K562 (cell line): ENCODE results near the gene TMEM117. TPM values are rescaled to one million over a fixed set of nuclear protein-coding genes. Genes with fewer than 3 reads are reported as not detected.

Experiments
- EP300 ChIP-seq: IDR thresholded peaks from 2 replicates; pipeline ENCODE4 v1.6.1; 2012; ENCODE audit warnings: low read length, improper control_type of control experiment
- POLR2G ChIP-seq: fragments of 200-400 bp; formaldehyde crosslinking; IDR thresholded peaks from 2 replicates; pipeline ENCODE4 v1.6.1; 2017; ENCODE audit warnings: low read depth, mild to moderate bottlenecking, antibody characterized with exemption, low read length, moderate library complexity
- polyA plus RNA-seq, 8 experiments: library from polyadenylated mRNA; depleted of rRNA in 4 of 8; stranded (reverse) in 5 of 8; unstranded in 3 of 8; fragments of >200 nt; fragmentation: Nextera tagmentation in 2 of 8; fragmentation: Illumina TruSeq in 1 of 8; extraction: Ambion mirVana in 2 of 8; extraction: Trizol in 1 of 8; gene quantifications; 2 replicates each; pipeline versions ENCODE4 v1.2.1 to v1.2.3, GENCODE V29; 2011 to 2014; ENCODE audit warnings: inconsistent platforms in 1 of 8, missing spikeins in 1 of 8
- total RNA-seq, 7 experiments: library from RNA; depleted of rRNA in 6 of 7; stranded (reverse); fragments of >200 nt in 6 of 7; fragmentation: Illumina TruSeq in 2 of 7; extraction: Trizol in 2 of 7; gene quantifications; 2 replicates each; pipeline versions ENCODE4 v1.2.1 to v1.2.3, GENCODE V29; 2011 to 2021; ENCODE audit warnings: low replicate concordance in 1 of 7
- TF ChIP-seq, protein P1 (sequence below), 2 experiments: fragments of 450-650 bp; formaldehyde crosslinking in 1 of 2; IDR thresholded peaks; 2 replicates each; pipeline versions ENCODE4 v1.4.0 to v1.6.1; 2014 to 2020; ENCODE audit warnings: mild to moderate bottlenecking in 2 of 2, borderline replicate concordance in 1 of 2, low read depth in 1 of 2

TMEM117 gene
- total and polyA plus RNA-seq, 9 of the 15 experiments (the other 6 are each of a cell fraction or from before 2014, with no cell fraction given) = 0.31 to 2.8 (median 1.0) TPM

DNA sequence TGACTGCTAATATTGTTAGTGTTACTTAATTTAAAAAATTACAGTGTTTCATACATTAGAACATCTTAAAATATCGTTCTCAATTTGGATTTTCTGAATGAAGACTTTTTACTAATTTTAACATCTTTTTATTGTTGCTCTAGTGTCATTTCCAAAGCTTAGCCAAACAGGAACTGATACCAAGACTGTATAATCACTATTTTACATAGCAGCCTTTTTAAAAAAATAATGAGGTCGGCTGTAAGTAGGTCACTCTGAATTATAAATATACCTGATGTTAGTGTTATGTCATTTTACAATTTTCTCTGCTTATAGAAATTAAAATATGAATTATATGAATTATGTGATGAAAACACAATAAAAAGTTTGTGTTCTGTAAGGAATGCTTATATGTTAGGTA lies 321.5 kb downstream of the TMEM117 start (continued):
- TF ChIP-seq, protein P1, sequence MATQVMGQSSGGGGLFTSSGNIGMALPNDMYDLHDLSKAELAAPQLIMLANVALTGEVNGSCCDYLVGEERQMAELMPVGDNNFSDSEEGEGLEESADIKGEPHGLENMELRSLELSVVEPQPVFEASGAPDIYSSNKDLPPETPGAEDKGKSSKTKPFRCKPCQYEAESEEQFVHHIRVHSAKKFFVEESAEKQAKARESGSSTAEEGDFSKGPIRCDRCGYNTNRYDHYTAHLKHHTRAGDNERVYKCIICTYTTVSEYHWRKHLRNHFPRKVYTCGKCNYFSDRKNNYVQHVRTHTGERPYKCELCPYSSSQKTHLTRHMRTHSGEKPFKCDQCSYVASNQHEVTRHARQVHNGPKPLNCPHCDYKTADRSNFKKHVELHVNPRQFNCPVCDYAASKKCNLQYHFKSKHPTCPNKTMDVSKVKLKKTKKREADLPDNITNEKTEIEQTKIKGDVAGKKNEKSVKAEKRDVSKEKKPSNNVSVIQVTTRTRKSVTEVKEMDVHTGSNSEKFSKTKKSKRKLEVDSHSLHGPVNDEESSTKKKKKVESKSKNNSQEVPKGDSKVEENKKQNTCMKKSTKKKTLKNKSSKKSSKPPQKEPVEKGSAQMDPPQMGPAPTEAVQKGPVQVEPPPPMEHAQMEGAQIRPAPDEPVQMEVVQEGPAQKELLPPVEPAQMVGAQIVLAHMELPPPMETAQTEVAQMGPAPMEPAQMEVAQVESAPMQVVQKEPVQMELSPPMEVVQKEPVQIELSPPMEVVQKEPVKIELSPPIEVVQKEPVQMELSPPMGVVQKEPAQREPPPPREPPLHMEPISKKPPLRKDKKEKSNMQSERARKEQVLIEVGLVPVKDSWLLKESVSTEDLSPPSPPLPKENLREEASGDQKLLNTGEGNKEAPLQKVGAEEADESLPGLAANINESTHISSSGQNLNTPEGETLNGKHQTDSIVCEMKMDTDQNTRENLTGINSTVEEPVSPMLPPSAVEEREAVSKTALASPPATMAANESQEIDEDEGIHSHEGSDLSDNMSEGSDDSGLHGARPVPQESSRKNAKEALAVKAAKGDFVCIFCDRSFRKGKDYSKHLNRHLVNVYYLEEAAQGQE (IDR thresholded peaks at IDR 0.05; ENCODE audit: borderline replicate concordance) = no peak
- TF ChIP-seq, protein P1 (CRISPR knock-in tag; IDR thresholded peaks at IDR 0.05; ENCODE audit: low read depth) = no peak
- TF ChIP-seq POLR2G (no peak), EP300 (no peak)
